Renal cortex interstitium (tissue), 11 donors: ENCODE data around the gene BPHL. TPM values are rescaled to one million over a fixed set of nuclear protein-coding genes. Genes with fewer than 3 reads are reported as not detected.
"Not testable (repeated sequence)": the region's sequence is repeated elsewhere in the genome, so short reads cannot be mapped to it uniquely, and the experiment has no call there.

Experiments used
- DNase-seq, 11 donors: peaks; one replicate each; pipeline ENCODE4 v3.0.0-alpha.2; 2013; ENCODE audit warnings: low read depth in 9 of 11, low spot score in 4 of 11; ENCODE audit errors: extremely low read depth in 1 of 11
- polyA plus RNA-seq, 3 donors: library from polyadenylated mRNA; unstranded; fragments of 120-200 nt; gene quantifications; one replicate each; pipeline ENCODE4 v1.2.1, GENCODE V29; 2013; ENCODE audit not compliant: insufficient read length in 3 of 3

BPHL gene
- polyA plus RNA-seq, 3 donors = 53.0 to 67.6 (median 60.6) TPM

DNA sequence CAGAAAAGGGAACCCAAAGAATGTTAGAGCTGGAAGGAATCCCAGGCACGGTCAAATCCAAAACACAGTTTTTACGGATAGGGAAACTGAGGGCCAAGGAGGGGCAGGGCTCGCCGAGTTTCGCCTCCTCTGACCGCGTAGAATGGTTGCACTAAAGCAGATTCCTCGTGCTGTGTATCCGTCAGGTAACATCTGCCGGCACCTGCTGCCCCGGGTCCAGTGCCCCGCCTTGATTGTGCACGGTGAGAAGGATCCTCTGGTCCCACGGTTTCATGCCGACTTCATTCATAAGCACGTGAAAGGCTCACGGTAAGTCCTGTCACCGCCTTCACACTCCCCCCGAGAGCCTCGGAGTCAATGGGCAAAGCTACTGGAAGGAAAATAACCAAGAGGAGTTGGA is 21.7 kb downstream of the BPHL start:
- no peak for DNase-seq

DNA sequence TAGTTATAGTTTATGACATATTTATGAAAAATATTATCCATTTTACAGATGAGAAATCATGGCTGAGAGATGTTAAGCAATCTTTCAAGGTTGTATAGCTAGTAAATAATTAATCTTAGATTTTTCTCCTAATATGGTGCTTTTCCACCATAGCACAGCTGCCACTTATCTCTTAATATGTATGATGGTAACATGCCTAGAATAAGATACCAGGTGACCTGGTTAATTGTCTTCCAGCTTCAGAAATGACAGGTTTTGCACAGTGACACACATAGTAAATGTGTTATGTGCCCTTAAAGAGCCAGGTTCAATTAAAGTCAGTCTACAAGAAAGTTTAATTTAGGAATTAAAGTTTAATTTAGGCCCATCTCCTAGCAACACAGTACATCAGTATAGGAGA is 24.0 kb downstream of the BPHL start:
- DNase-seq = no peak

- no peak for DNase-seq
These were observed 24.6 kb downstream of the BPHL start for GRCh38 chr6:3143158-3143557.

- no peak for DNase-seq
These were observed 26.1 kb downstream of the BPHL start for GRCh38 chr6:3144571-3144970.

DNA sequence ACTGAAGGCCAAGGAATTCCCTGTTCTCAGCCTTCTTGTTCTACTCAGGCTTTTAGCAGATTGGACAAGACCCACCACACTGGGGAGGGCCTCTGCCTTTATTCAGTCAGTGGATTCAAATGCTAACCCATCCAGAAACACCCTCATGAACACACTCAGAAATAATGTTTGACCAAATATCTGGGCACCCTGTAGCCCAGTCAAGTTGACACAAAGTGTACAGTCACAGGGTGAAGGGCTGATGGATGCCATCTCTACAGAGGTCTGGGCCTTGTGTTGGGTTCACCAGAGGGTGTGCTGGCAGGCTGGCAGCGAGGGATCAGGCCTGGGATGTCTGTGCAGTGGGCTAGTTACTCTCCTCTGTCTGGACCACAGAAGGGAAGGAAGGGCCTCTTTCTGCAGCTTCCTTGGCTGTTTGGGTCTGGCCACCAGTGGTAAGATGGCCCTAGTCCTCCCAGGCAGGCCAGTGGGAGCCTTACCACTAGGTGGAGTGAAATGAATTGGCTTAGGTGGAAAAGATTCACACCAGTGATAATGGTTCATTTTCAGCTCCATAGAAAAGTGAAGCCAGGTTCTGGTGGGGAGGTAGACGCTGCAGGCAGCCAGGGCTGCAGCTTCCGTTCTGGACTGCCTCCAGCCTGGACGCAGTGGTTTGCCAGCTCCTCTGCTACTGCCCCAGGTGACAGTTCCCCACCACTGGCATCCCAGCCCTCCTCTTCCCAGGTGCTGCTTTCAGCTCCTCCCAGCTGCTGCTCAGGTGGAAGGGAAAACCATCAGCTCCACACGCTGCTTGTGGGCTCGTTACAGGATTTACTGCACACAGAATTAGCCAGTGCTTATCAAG is 29.6 kb downstream of the BPHL start:
- DNase-seq = no peak

DNA sequence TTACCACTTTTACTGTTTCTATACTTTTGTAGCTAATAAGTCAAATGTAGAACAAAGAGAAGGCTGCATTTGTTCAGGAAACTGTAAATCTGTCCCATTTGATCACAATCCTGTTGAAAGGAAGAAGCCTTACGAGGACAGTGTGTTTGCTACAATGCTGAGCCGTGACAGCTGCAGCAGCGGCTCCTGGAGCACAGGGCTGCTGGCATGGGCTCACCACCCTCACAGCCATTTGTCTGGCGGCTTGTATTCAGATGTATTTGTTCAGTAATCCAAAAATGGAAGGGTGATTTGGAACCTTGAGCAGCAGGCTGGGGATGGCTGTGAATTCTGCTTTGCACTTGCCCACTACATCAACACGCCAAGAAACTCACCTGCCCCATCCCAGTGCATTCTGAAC is 33.2 kb downstream of the BPHL start:
- DNase-seq = no peak

DNA sequence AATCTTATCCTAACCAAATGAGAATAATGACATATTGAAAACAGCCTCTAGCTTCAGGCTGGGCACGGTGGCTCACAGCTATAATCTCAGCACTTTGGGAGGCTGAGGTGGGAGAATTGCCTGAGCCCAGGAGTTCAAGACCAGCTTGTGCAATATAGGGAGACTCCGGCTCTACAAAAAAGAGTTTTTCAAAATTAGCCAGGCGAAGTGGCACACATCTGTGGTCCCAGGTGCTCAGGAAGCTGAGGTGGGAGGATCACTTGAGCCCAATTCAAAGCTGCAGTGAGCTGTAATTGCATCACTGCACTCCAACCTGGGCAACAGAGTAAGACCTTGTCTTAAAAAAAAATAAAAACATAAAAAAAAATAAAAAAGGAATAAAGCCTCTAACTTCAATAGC is 34.2 kb downstream of the BPHL start:
- no peak for DNase-seq

GRCh38 chr6:3155416-3155815 is 36.9 kb downstream of the BPHL start:
- not testable (repeated sequence) for DNase-seq

DNA sequence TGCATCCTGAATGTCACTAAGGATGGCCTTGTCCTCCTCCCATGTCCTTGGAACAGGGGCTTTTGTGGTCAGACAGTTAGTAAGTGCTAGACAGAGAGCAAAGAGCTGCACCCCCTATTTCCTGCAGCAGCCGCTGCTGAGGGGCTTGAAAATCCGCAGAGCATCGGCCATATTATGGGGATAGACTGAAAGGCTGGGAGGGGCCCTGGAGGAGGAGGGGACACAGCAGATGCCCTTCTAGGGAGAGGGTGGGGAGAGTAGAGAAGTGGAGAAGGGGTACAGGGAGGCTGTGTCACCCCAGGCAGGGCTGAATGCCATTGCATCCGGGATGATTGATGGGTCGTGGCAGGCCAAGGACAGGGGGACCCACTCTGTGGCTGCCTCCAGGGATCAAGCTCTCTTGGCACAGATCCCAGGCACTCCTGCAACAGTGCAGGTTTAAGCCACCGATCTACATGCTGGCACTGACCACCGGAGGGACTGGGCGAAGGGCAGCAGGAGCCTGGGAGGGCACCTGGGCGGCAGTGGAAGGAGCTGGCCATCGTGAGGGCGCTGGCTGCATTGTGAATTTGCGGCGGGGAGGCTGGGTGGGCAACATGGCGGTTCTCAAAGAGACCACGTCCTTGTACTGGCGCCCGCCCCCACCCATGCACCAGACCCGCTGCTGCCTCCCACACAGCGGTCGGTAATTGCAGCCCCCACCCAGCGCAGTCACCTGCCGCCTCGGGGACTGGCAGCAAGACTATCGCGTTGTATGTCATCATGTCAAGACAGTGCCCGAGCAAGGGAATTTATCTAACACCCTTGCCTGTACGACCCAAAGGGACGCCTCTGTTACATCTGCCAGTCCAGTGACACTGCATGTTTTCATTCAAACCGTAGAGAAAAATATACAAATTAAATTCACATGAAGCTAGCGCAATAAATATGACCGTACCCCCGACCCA is 37.9 kb downstream of the BPHL start:
- DNase-seq = not testable (repeated sequence)

DNA sequence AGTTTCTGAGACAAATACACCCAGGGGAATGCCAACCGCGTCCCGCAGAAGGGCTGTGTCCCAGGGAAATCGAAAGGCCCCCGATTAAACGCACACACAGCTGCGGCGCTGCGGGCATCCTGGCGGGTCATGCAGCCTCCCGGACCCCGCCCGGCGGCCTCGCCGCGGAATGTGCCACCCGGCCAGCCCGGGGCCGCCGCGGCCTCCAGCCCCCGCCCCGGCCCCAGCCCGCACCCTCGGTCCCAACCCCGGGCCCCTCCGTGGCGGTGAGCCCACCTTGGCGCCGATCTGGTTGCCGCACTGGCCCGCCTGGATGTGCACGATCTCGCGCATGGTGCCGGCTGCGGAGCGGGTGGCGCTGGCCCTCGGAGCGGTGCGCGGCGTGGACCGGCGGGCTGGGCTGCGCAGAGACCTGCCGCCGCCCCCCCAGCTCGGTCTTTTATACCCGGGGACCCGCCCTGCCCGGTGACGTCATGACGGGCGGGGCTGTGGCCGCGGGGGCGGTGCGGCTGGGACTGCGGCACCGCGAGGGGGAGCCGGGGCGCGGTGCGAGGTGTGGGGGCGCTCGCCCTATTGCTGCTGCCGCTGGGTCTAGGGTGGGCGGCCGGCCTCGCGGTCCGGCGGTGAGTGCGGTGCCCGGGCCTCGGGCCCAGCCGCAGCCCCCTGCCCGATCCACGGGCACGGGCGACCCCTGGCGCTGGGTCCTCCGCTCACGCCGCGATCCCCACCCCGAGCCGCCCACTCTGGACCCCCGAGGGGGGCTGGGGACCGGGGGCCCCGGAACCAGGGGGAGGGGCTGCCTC is 38.8 kb downstream of the BPHL start, which contains the start of gene TUBB2A:
Gene TUBB2A, minus strand, starts transcription at position 414 of the 803 bp plus-strand sequence. Its CDS starts 81 bp downstream, at position 333.
- peak in 5 of 11 donors; percentile 54 to 75 (median 70) for DNase-seq

DNA sequence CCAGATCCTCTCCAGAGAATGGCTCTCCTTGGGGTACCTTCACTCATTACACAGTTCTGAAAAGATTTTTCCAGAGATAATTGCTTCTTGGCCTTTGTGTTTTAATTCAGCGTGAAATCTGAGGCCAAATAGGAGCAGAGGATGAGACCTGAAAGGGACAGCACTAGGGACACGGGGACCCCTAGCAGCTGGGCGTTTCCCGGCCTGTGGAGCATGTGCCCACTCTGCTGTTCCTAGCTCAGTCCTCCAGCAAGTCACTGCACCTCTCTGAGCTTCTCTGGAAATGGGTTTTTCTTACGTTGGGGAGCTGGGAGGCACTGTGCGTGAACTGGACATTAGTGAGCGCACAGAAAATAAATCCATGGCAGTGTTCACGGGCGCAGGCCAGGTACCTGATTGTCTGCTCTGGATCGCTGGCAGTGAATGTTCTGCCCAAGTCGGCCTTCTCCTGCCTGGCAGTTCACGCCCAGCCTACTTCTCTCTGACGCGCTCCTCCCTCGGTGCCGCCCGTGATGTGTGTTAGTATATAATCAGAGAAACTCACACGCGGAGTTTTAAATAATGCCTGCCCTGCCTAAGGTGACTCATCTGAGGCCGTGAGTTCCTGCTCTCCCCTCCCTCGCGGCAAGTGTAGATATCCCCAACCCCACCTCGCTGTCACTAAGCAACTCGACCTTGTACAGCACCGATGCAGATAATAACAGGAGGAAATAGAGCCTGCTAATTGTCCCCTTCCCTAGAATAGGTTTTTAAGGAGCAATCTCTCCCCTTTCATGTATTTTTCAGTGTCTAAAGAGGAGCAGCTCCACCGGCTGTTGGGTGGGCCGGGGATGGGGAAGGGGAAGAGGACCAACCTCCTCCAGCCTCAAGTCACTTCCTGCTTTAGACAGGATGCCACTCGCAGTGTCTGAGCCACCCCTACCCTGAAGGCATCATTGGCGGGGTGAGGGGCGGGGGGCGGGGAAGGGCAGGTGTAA is 41.6 kb downstream of the BPHL start:
- no peak for DNase-seq

- no peak for DNase-seq
These were observed 43.6 kb downstream of the BPHL start for GRCh38 chr6:3162067-3162497.

- DNase-seq = peak in 7 of 11 donors; percentile 53 to 78 (median 64)
These were observed 44.2 kb downstream of the BPHL start for GRCh38 chr6:3162565-3163247.

DNA sequence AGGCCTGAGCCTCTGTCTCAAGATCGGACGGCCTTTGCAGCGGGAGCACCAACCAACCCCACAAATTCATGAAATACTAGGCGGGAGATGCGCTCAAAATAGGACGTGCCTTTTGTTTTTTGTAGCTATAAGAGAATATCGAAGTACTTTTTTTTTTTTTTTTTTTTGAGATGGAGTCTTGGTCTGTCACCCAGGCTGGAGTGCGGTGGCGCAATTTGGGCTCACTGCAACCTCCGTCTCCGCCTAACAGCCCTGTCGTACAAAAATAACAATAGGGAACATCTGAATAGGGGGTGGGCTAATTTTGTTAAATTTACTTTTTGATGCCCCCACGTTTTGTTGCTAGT is 44.7 kb downstream of the BPHL start:
- DNase-seq = no peak

- no peak for DNase-seq
These were observed 45.9 kb downstream of the BPHL start for GRCh38 chr6:3164388-3164787.

- DNase-seq = no peak
These were observed 47.4 kb downstream of the BPHL start for GRCh38 chr6:3165631-3166534.
